ENCODE data around the gene SLC8A3.

The SLC8A3 gene

DNA sequence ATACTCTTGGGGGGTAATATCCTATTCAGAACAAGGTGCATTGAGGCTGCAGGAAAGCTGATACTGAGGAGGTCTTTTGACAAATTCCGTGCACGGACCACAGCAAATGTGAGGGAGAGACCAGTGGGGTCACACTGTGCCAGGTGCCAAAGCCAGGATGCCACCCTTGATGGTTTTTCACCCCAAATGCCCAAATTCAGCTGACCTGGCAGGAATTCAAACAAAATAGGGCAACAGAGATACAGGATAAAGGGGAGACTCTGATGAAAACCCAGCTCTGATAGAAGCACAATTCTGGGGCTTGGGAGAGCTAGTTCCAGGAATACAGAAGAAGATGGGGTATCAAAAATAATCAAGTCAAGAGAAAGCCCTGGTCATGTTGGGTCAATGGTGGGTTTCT lies 55.3 kb downstream of the SLC8A3 start:
- Histone ChIP-seq H3K36me3 (replicated peaks; ENCODE audit: low read depth, low read length) (no peaks in the 10 kb centered on the region), H3K27me3 (ENCODE audit: low read depth, low read length) (peaks cover 51% of the 10 kb centered on the region), H3K9me3 (ENCODE audit: insufficient read depth, low read length) (no peaks in the 10 kb centered on the region), H3K4me2 (ENCODE audit: low read length) (no peak overlapping the region), H2AFZ (ENCODE audit: low read depth, low read length) (no peak overlapping the region), H3K27ac (ENCODE audit: low read length) (no peak overlapping the region), H4K20me1 (ENCODE audit: insufficient read depth, low read length) (no peaks in the 10 kb centered on the region), H3K79me2 (ENCODE audit: low read length) (no peaks in the 10 kb centered on the region), H3K9ac (ENCODE audit: low read length) (no peak overlapping the region), H3K4me1 (ENCODE audit: low read length) (no peaks in the 10 kb centered on the region), H3K4me3 (ENCODE audit: low read length) (no peak overlapping the region)
- TF ChIP-seq, protein P1, sequence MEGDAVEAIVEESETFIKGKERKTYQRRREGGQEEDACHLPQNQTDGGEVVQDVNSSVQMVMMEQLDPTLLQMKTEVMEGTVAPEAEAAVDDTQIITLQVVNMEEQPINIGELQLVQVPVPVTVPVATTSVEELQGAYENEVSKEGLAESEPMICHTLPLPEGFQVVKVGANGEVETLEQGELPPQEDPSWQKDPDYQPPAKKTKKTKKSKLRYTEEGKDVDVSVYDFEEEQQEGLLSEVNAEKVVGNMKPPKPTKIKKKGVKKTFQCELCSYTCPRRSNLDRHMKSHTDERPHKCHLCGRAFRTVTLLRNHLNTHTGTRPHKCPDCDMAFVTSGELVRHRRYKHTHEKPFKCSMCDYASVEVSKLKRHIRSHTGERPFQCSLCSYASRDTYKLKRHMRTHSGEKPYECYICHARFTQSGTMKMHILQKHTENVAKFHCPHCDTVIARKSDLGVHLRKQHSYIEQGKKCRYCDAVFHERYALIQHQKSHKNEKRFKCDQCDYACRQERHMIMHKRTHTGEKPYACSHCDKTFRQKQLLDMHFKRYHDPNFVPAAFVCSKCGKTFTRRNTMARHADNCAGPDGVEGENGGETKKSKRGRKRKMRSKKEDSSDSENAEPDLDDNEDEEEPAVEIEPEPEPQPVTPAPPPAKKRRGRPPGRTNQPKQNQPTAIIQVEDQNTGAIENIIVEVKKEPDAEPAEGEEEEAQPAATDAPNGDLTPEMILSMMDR (IDR thresholded peaks at IDR 0.05; ENCODE audit: low read depth, low read length) = no peak
- no peak for TF ChIP-seq EZH2phosphoT487 (IDR thresholded peaks at IDR 0.05; ENCODE audit: low read depth)

- Histone ChIP-seq H2AFZ (ENCODE audit: low read depth, low read length) (no peak overlapping the region), H3K36me3 (replicated peaks; ENCODE audit: low read depth, low read length) (no peaks in the 10 kb centered on the region), H3K27ac (ENCODE audit: low read length) (no peak overlapping the region), H3K27me3 (ENCODE audit: low read depth, low read length) (peaks cover 55% of the 10 kb centered on the region), H3K4me1 (ENCODE audit: low read length) (no peaks in the 10 kb centered on the region), H3K9ac (ENCODE audit: low read length) (no peak overlapping the region), H3K9me3 (ENCODE audit: insufficient read depth, low read length) (no peaks in the 10 kb centered on the region), H4K20me1 (ENCODE audit: insufficient read depth, low read length) (no peaks in the 10 kb centered on the region), H3K4me3 (ENCODE audit: low read length) (no peak overlapping the region), H3K79me2 (ENCODE audit: low read length) (no peaks in the 10 kb centered on the region), H3K4me2 (ENCODE audit: low read length) (no peak overlapping the region)
- TF ChIP-seq, protein P1 (IDR thresholded peaks at IDR 0.05; ENCODE audit: low read depth, low read length) = no peak
- no peak for TF ChIP-seq EZH2phosphoT487 (IDR thresholded peaks at IDR 0.05; ENCODE audit: low read depth)
Observed at GRCh38 chr14:70130482-70130881, 58.3 kb downstream of the SLC8A3 start.

DNA sequence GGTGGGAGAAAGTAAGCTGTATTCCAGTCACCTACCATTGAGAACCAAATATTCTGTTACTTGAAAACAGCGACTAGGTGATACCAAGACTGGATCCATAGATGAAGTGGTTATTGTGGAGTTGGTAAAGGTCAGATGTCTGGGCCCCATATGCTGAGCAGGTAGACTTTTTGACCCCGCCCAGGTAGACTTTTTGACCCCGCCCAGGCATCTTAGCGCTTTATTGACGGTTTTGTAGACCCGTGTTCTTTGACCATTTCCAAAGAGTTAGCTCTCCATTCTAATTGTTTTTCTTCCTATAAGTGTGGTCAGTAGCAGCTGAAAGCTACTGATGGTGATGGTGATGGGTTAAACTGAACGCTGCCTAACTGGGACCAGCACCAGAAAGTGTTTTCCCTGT lies 61.6 kb downstream of the SLC8A3 start:
- H3K4me1 ChIP-seq (ENCODE audit: low read length) = no peaks in the 10 kb centered on the region

GRCh38 chr14:70123796-70124195 lies 65.0 kb downstream of the SLC8A3 start:
- Histone ChIP-seq H2AFZ (ENCODE audit: low read depth, low read length) (no peak overlapping the region), H3K27me3 (ENCODE audit: low read depth, low read length) (peaks cover 15% of the 10 kb centered on the region; the same call in 1 of the 2 replicates), H3K4me2 (ENCODE audit: low read length) (no peak overlapping the region), H3K9ac (ENCODE audit: low read length) (no peak overlapping the region), H4K20me1 (ENCODE audit: insufficient read depth, low read length) (no peaks in the 10 kb centered on the region), H3K4me1 (ENCODE audit: low read length) (no peaks in the 10 kb centered on the region), H3K27ac (ENCODE audit: low read length) (no peak overlapping the region), H3K36me3 (replicated peaks; ENCODE audit: low read depth, low read length) (no peaks in the 10 kb centered on the region), H3K4me3 (ENCODE audit: low read length) (no peak overlapping the region), H3K9me3 (ENCODE audit: insufficient read depth, low read length) (no peaks in the 10 kb centered on the region), H3K79me2 (ENCODE audit: low read length) (no peaks in the 10 kb centered on the region)
- no peak for TF ChIP-seq EZH2phosphoT487 (IDR thresholded peaks at IDR 0.05; ENCODE audit: low read depth)
- TF ChIP-seq, protein P1 (IDR thresholded peaks at IDR 0.05; ENCODE audit: low read depth, low read length) = no peak

More for the DNA sequence above, 61.6 kb downstream of the SLC8A3 start:
- no peak for TF ChIP-seq EZH2phosphoT487 (IDR thresholded peaks at IDR 0.05; ENCODE audit: low read depth)
- no peak overlapping the region for H3K4me3 ChIP-seq (ENCODE audit: low read length)
- no peak overlapping the region for H3K9ac ChIP-seq (ENCODE audit: low read length)
- H3K27ac ChIP-seq (ENCODE audit: low read length) = no peak overlapping the region
- no peaks in the 10 kb centered on the region for H3K9me3 ChIP-seq (ENCODE audit: insufficient read depth, low read length)
- no peak overlapping the region for H2AFZ ChIP-seq (ENCODE audit: low read depth, low read length)
- H3K27me3 ChIP-seq (ENCODE audit: low read depth, low read length) = peaks cover 39% of the 10 kb centered on the region
- H4K20me1 ChIP-seq (ENCODE audit: insufficient read depth, low read length) = no peaks in the 10 kb centered on the region
- no peak overlapping the region for H3K4me2 ChIP-seq (ENCODE audit: low read length)
- no peaks in the 10 kb centered on the region for H3K36me3 ChIP-seq (replicated peaks; ENCODE audit: low read depth, low read length)
- H3K79me2 ChIP-seq (ENCODE audit: low read length) = no peaks in the 10 kb centered on the region

DNA sequence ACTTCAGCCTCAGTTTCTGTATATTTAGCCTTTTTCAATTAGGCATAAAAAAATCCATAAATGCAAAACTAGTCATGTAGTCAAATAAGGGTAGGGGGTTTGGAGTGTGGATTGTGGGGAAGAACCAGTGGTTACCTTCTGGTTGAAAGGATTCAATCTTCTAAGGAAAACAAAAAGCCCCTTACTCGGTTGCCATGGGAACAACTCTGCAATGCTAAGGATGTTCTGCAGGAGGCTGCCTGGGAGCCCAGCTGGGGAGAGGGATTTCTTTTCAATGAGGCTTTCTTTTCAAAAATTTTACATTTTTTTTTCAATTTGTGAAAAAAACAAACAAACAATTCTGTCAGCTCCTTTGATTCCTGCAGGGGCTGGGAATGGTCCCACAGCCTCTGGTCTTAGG lies 67.2 kb downstream of the SLC8A3 start:
- Histone ChIP-seq H4K20me1 (ENCODE audit: insufficient read depth, low read length) (no peaks in the 10 kb centered on the region), H3K9me3 (ENCODE audit: insufficient read depth, low read length) (no peaks in the 10 kb centered on the region), H3K9ac (ENCODE audit: low read length) (no peak overlapping the region), H3K27me3 (ENCODE audit: low read depth, low read length) (0 out of 2 replicates have a peak, but pooled peaks cover 9% of the 10 kb centered on the region), H3K79me2 (ENCODE audit: low read length) (no peaks in the 10 kb centered on the region), H2AFZ (ENCODE audit: low read depth, low read length) (no peak overlapping the region), H3K27ac (ENCODE audit: low read length) (no peak overlapping the region), H3K36me3 (replicated peaks; ENCODE audit: low read depth, low read length) (no peaks in the 10 kb centered on the region), H3K4me1 (ENCODE audit: low read length) (peaks cover 7% of the 10 kb centered on the region), H3K4me3 (ENCODE audit: low read length) (no peak overlapping the region), H3K4me2 (ENCODE audit: low read length) (no peak overlapping the region)
- TF ChIP-seq, protein P1 (IDR thresholded peaks at IDR 0.05; ENCODE audit: low read depth, low read length) = no peak
- no peak for TF ChIP-seq EZH2phosphoT487 (IDR thresholded peaks at IDR 0.05; ENCODE audit: low read depth)
